ENCODE results near the gene GAA. TPM values are rescaled to one million over a fixed set of nuclear protein-coding genes. Genes with fewer than 3 reads are reported as not detected.
A peak's percentile ranks its signal among the peaks of the same experiment; 100 is the strongest.

Gene GAA
- total RNA-seq, 1 donor: 76.7 TPM

GRCh38 chr17:80125656-80126448 is 24.5 kb downstream of the GAA start:
- Histone ChIP-seq H3K9me3 (ENCODE audit: low read depth, low read length) (no peaks in the 10 kb centered on the region), H3K4me2 (ENCODE audit: insufficient read depth, low read length) (peak overlapping the region; percentile 35), H4K20me1 (ENCODE audit: insufficient read depth, low read length) (no peaks in the 10 kb centered on the region), H3K79me2 (ENCODE audit: insufficient read depth, low read length) (no peaks in the 10 kb centered on the region), H3K4me3 (ENCODE audit: insufficient read depth, low read length) (no peak overlapping the region), H3K4me1 (ENCODE audit: insufficient read depth, low read length) (peaks cover 6% of the 10 kb centered on the region), H3K27me3 (ENCODE audit: insufficient read depth, low read length) (peaks cover 7% of the 10 kb centered on the region), H2AFZ (ENCODE audit: low read length) (no peak overlapping the region), H3K36me3 (ENCODE audit: insufficient read depth, low read length) (no peaks in the 10 kb centered on the region), H3K27ac (ENCODE audit: low read depth, low read length) (peak overlapping the region; percentile 23)
- TF ChIP-seq CTCF (IDR thresholded peaks at IDR 0.05; ENCODE audit: extremely low read depth, low read depth, low read length): no peak
- DNase-seq (ENCODE audit: insufficient read length, low spot score, missing footprints): peak; percentile 82

GRCh38 chr17:80126449-80126715 is 25.0 kb downstream of the GAA start:
- Histone ChIP-seq H3K27ac (ENCODE audit: low read depth, low read length) (no peak overlapping the region), H3K4me2 (ENCODE audit: insufficient read depth, low read length) (peak overlapping the region; percentile 35), H3K4me3 (ENCODE audit: insufficient read depth, low read length) (no peak overlapping the region), H3K36me3 (ENCODE audit: insufficient read depth, low read length) (no peaks in the 10 kb centered on the region), H2AFZ (ENCODE audit: low read length) (no peak overlapping the region), H3K9me3 (ENCODE audit: low read depth, low read length) (no peaks in the 10 kb centered on the region), H3K4me1 (ENCODE audit: insufficient read depth, low read length) (peaks cover 6% of the 10 kb centered on the region), H4K20me1 (ENCODE audit: insufficient read depth, low read length) (no peaks in the 10 kb centered on the region), H3K79me2 (ENCODE audit: insufficient read depth, low read length) (no peaks in the 10 kb centered on the region), H3K27me3 (ENCODE audit: insufficient read depth, low read length) (peaks cover 7% of the 10 kb centered on the region)
- TF ChIP-seq CTCF (IDR thresholded peaks at IDR 0.05; ENCODE audit: extremely low read depth, low read depth, low read length): no peak
- peak; percentile 30 for DNase-seq (ENCODE audit: insufficient read length, low spot score, missing footprints)

- Histone ChIP-seq H3K9me3 (ENCODE audit: low read depth, low read length) (no peaks in the 10 kb centered on the region), H4K20me1 (ENCODE audit: insufficient read depth, low read length) (no peaks in the 10 kb centered on the region), H3K4me2 (ENCODE audit: insufficient read depth, low read length) (no peak overlapping the region), H2AFZ (ENCODE audit: low read length) (no peak overlapping the region), H3K27me3 (ENCODE audit: insufficient read depth, low read length) (peaks cover 7% of the 10 kb centered on the region), H3K36me3 (ENCODE audit: insufficient read depth, low read length) (peaks cover 9% of the 10 kb centered on the region), H3K4me3 (ENCODE audit: insufficient read depth, low read length) (no peak overlapping the region), H3K4me1 (ENCODE audit: insufficient read depth, low read length) (peaks cover 6% of the 10 kb centered on the region), H3K79me2 (ENCODE audit: insufficient read depth, low read length) (no peaks in the 10 kb centered on the region), H3K27ac (ENCODE audit: low read depth, low read length) (no peak overlapping the region)
- DNase-seq (ENCODE audit: insufficient read length, low spot score, missing footprints): no peak
- no peak for TF ChIP-seq CTCF (IDR thresholded peaks at IDR 0.05; ENCODE audit: extremely low read depth, low read depth, low read length)
Observed at GRCh38 chr17:80129006-80129565, 27.7 kb downstream of the GAA start.

GRCh38 chr17:80130992-80131391 is 29.6 kb downstream of the GAA start:
- Histone ChIP-seq H3K27ac (ENCODE audit: low read depth, low read length) (no peak overlapping the region), H3K36me3 (ENCODE audit: insufficient read depth, low read length) (peaks cover 27% of the 10 kb centered on the region), H3K4me1 (ENCODE audit: insufficient read depth, low read length) (peaks cover under 1% of the 10 kb centered on the region), H3K4me2 (ENCODE audit: insufficient read depth, low read length) (no peak overlapping the region), H4K20me1 (ENCODE audit: insufficient read depth, low read length) (no peaks in the 10 kb centered on the region), H3K27me3 (ENCODE audit: insufficient read depth, low read length) (peaks cover 7% of the 10 kb centered on the region), H2AFZ (ENCODE audit: low read length) (no peak overlapping the region), H3K9me3 (ENCODE audit: low read depth, low read length) (no peaks in the 10 kb centered on the region), H3K79me2 (ENCODE audit: insufficient read depth, low read length) (no peaks in the 10 kb centered on the region), H3K4me3 (ENCODE audit: insufficient read depth, low read length) (no peak overlapping the region)
- DNase-seq (ENCODE audit: insufficient read length, low spot score, missing footprints): no peak
- TF ChIP-seq CTCF (IDR thresholded peaks at IDR 0.05; ENCODE audit: extremely low read depth, low read depth, low read length): no peak
